Measurements from ENCODE around the gene GCC2.

GRCh38 chr2:108553209-108553919, 104.4 kb downstream of the GCC2 start:
- TF ChIP-seq CTCF (IDR thresholded peaks at IDR 0.05; ENCODE audit: insufficient read depth, low read depth, low read length) (no peak), EZH2 (IDR thresholded peaks at IDR 0.05; ENCODE audit: insufficient read depth, low read length) (no peak)
